Measurements from ENCODE around the gene RNF135. TPM values are rescaled to one million over a fixed set of nuclear protein-coding genes. Genes with fewer than 3 reads are reported as not detected.
"Not testable (repeated sequence)": the region's sequence is repeated elsewhere in the genome, so short reads cannot be mapped to it uniquely, and the experiment has no call there.

Gene RNF135
- total RNA-seq, 2 donors from 2014 or later, result 13.7 to 18.8 TPM

- ATAC-seq (no peak), DNase-seq (no peak)
- H3K27ac ChIP-seq, result no peak overlapping the region
- no peak overlapping the region for H3K4me3 ChIP-seq
- H3K27me3 ChIP-seq, result no peaks in the 10 kb centered on the region
- H3K4me1 ChIP-seq, result peaks cover 12% of the 10 kb centered on the region
- WGBS, 2 donors, result 71 to 83% methylated on average over 6 of the region's 6 CpGs
- no peaks in the 10 kb centered on the region for H3K36me3 ChIP-seq (replicated peaks in 1 of 2; ENCODE audit: insufficient read depth in 1 of 2, low read depth in 2 of 2)
- H3K9me3 ChIP-seq, result no peaks in the 10 kb centered on the region
- intact Hi-C loops (cut with DNase I), result no loop called here
- TF ChIP-seq CTCF (IDR thresholded peaks at IDR 0.05) (no peak), POLR2A (IDR thresholded peaks at IDR 0.05) (no peak)
These were observed 44.3 kb upstream of the RNF135 start for GRCh38 chr17:30926516-30926915.

- intact Hi-C loops (cut with DNase I), result no loop called here
- DNase-seq (no peak), ATAC-seq (no peak)
- no peaks in the 10 kb centered on the region for H3K9me3 ChIP-seq
- no peaks in the 10 kb centered on the region for H3K27me3 ChIP-seq
- H3K27ac ChIP-seq, result no peak overlapping the region
- no peak for TF ChIP-seq POLR2A (IDR thresholded peaks at IDR 0.05)
- TF ChIP-seq CTCF (IDR thresholded peaks at IDR 0.05), result no peak
- H3K36me3 ChIP-seq (replicated peaks in 1 of 2; ENCODE audit: insufficient read depth in 1 of 2, low read depth in 2 of 2), result no peaks in the 10 kb centered on the region
- no peak overlapping the region for H3K4me3 ChIP-seq
- WGBS, 2 donors, result 91 to 95% methylated on average over 5 of the region's 5 CpGs
- H3K4me1 ChIP-seq, result no peaks in the 10 kb centered on the region
These were observed 43.1 kb upstream of the RNF135 start for GRCh38 chr17:30927756-30928155.

- no peaks in the 10 kb centered on the region for H3K36me3 ChIP-seq (replicated peaks in 1 of 2; ENCODE audit: insufficient read depth in 1 of 2, low read depth in 2 of 2)
- DNase-seq, result no peak
- no peak overlapping the region for H3K27ac ChIP-seq
- H3K4me1 ChIP-seq, result no peaks in the 10 kb centered on the region
- TF ChIP-seq CTCF (IDR thresholded peaks at IDR 0.05), result no peak
- no peak for TF ChIP-seq POLR2A (IDR thresholded peaks at IDR 0.05)
- H3K9me3 ChIP-seq, result no peaks in the 10 kb centered on the region
- ATAC-seq, result no peak
- 83 to 88% methylated on average over 1 to 3 of the region's 3 CpGs for WGBS, 2 donors
- no peaks in the 10 kb centered on the region for H3K27me3 ChIP-seq
- no peak overlapping the region for H3K4me3 ChIP-seq
- intact Hi-C loops (cut with DNase I), result no loop called here
These were observed 42.3 kb upstream of the RNF135 start for GRCh38 chr17:30928584-30928983.

GRCh38 chr17:30929081-30929633 lies 41.7 kb upstream of the RNF135 start:
- ATAC-seq, result no peak
- Histone ChIP-seq H3K36me3 (replicated peaks in 1 of 2; ENCODE audit: insufficient read depth in 1 of 2, low read depth in 2 of 2) (no peaks in the 10 kb centered on the region), H3K9me3 (no peaks in the 10 kb centered on the region), H3K27me3 (no peaks in the 10 kb centered on the region), H3K4me1 (no peaks in the 10 kb centered on the region), H3K4me3 (no peak overlapping the region), H3K27ac (no peak overlapping the region)
- intact Hi-C loops (cut with DNase I), result no loop called here
- 68 to 72% methylated on average over 4 to 8 of the region's 8 CpGs for WGBS, 2 donors
- TF ChIP-seq CTCF (IDR thresholded peaks at IDR 0.05) (no peak), POLR2A (IDR thresholded peaks at IDR 0.05) (no peak)
- no peak for DNase-seq

- H3K4me3 ChIP-seq; H3K4me1 ChIP-seq; ATAC-seq; intact Hi-C loops (cut with DNase I); H3K27me3 ChIP-seq; H3K9me3 ChIP-seq; H3K36me3 ChIP-seq (replicated peaks in 1 of 2; ENCODE audit: insufficient read depth in 1 of 2, low read depth in 2 of 2); DNase-seq; H3K27ac ChIP-seq: not testable (repeated sequence)
- 89 to 98% methylated on average over 3 of the region's 3 CpGs for whole genome bisulfite sequencing, 2 donors
These were observed 41.0 kb upstream of the RNF135 start for GRCh38 chr17:30929861-30930260.

Data from body of pancreas (tissue), 4 donors.